ENCODE results near the gene RRM1. TPM values are rescaled to one million over a fixed set of nuclear protein-coding genes. Genes with fewer than 3 reads are reported as not detected.

RRM1 gene
- total and polyA plus RNA-seq, 2 of the 13 experiments (the other 11 are each of a cell fraction or from before 2014, with no cell fraction given), result 17.3 to 108 TPM

- ChIA-PET POLR2A (no interaction called here), CTCF (ENCODE audit: low intra/inter-chr PET ratio, low total read pairs) (no interaction called here)
- H3K4me3 ChIP-seq (replicated peaks in 1 of 3; ENCODE audit: insufficient read depth in 1 of 3, low read depth in 2 of 3, low read length in 3 of 3), result no peak overlapping the region
- no TSS peak for BruUV-seq (replicated peaks)
- H3K27ac ChIP-seq (ENCODE audit: extremely low read length, insufficient read depth, low read length), result no peak overlapping the region
- no peaks in the 10 kb centered on the region for H3K4me1 ChIP-seq (ENCODE audit: insufficient read depth, low read length)
- H3K27me3 ChIP-seq (ENCODE audit: control insufficient read depth in 1 of 2, insufficient read depth in 2 of 2, low read length in 2 of 2), result no peaks in the 10 kb centered on the region
- no peaks in the 10 kb centered on the region for H4K20me1 ChIP-seq (ENCODE audit: insufficient read depth, low read length)
- intact Hi-C loops (cut with micrococcal nuclease; ENCODE audit: unreplicated experiment) (no loop called here), in situ Hi-C loops (cut with HindIII; ENCODE audit: extremely low pct_ligation_motif_present, low pct_unique_long_range_greater_than_20kb) (no loop called here)
- 94% methylated on average over 2 of the region's 2 CpGs for WGBS (ENCODE audit: low lambda C conversion rate)
- DNase-seq (ENCODE audit: low spot score) (no peak), FAIRE-seq (no peak), ATAC-seq (no peak)
- H2AFZ ChIP-seq (ENCODE audit: low read length), result no peak overlapping the region
- no peaks in the 10 kb centered on the region for H3K9me3 ChIP-seq (ENCODE audit: low read length)
- no peak overlapping the region for H3K9ac ChIP-seq (ENCODE audit: insufficient read depth, low read depth, low read length)
- H3K4me2 ChIP-seq (ENCODE audit: low read depth, low read length), result no peak overlapping the region
- H3K36me3 ChIP-seq (replicated peaks in 1 of 2; ENCODE audit: control insufficient read depth in 1 of 2, insufficient read depth in 2 of 2, low read length in 2 of 2), result peaks cover 6 to 35% of the 10 kb centered on the region in 2 experiments; a peak in 4 of 5 replicates
- no peaks in the 10 kb centered on the region for H3K79me2 ChIP-seq (ENCODE audit: insufficient read depth, low read length)
- TF ChIP-seq ZNF160 (CRISPR knock-in tag; IDR thresholded peaks at IDR 0.05) (no peak), MIER2 (CRISPR knock-in tag; IDR thresholded peaks at IDR 0.05) (no peak), PHB2 (IDR thresholded peaks at IDR 0.05; ENCODE audit: partially characterized antibody) (no peak), ZNF337 (CRISPR knock-in tag; IDR thresholded peaks at IDR 0.05; ENCODE audit: borderline replicate concordance, low read depth) (no peak), ZNF713 (CRISPR knock-in tag; IDR thresholded peaks at IDR 0.05) (no peak), ZNF496 (CRISPR knock-in tag; IDR thresholded peaks at IDR 0.05; ENCODE audit: insufficient replicate concordance) (no peak), ATRX (CRISPR knock-in tag; IDR thresholded peaks at IDR 0.05; ENCODE audit: borderline replicate concordance) (no peak), NFATC3 (CRISPR knock-in tag; IDR thresholded peaks at IDR 0.05) (no peak), SP2 (CRISPR knock-in tag; IDR thresholded peaks at IDR 0.05) (no peak), TRIM24 (CRISPR knock-in tag; IDR thresholded peaks at IDR 0.05) (no peak), ZNF879 (CRISPR knock-in tag; IDR thresholded peaks at IDR 0.05) (no peak), MAFG (CRISPR knock-in tag; IDR thresholded peaks at IDR 0.05) (no peak), ZNF10 (CRISPR knock-in tag; IDR thresholded peaks at IDR 0.05; ENCODE audit: borderline replicate concordance, low read depth) (no peak), PHF5A (CRISPR knock-in tag; IDR thresholded peaks at IDR 0.05; ENCODE audit: low read depth, unreplicated experiment) (no peak), HOXA7 (CRISPR knock-in tag; IDR thresholded peaks at IDR 0.05) (no peak)
- TF ChIP-seq, protein P1, sequence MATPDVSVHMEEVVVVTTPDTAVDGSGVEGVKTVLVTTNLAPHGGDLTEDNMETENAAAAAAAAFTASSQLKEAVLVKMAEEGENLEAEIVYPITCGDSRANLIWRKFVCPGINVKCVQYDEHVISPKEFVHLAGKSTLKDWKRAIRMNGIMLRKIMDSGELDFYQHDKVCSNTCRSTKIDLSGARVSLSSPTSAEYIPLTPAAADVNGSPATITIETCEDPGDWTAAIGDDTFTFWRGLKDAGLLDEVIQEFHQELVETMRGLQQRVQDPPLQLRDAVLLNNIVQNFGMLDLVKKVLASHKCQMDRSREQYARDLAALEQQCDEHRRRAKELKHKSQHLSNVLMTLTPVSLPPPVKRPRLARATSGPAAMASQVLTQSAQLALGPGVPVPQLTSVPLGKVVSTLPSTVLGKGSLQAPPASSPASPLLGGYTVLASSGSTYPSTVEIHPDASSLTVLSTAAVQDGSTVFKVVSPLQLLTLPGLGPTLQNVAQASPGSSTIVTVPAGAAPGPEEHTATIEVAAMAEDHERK (CRISPR knock-in tag; IDR thresholded peaks at IDR 0.05; ENCODE audit: low read depth), result no peak
Observed at GRCh38 chr11:4115128-4115527, 20.5 kb downstream of the RRM1 start.

Data from HepG2 (cell line).